ENCODE results near the gene REEP1.

DNA sequence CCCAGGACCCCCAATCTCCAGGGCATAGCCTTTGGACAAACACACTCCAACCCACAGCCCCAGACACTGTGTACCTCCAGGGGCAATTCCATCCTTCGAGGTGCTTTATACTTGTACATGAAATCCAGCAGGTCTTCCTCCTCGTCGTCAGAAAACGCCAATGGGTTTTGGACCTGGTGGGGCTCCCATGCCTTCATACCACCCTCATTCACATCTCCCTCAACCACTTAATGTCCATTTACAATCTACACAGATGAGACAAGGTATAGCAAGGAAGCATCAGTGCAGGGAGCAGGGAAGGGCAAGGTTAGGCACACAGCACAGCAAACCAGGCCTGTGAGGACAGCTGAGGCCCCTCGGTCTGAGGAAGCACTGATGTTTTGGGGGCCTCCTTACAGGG lies 117.5 kb downstream of the REEP1 start:
- TF ChIP-seq TAF1 (IDR thresholded peaks at IDR 0.05; ENCODE audit: borderline replicate concordance, insufficient read depth, low read length) (no peak), POLR2AphosphoS5 (IDR thresholded peaks at IDR 0.05; ENCODE audit: low read depth, low read length) (no peak), FOXP2 (optimal IDR thresholded peaks at IDR 0.05; ENCODE audit: borderline replicate concordance, extremely low read depth, extremely low read length, insufficient read depth) (no peak)
- TF ChIP-seq, protein P1, sequence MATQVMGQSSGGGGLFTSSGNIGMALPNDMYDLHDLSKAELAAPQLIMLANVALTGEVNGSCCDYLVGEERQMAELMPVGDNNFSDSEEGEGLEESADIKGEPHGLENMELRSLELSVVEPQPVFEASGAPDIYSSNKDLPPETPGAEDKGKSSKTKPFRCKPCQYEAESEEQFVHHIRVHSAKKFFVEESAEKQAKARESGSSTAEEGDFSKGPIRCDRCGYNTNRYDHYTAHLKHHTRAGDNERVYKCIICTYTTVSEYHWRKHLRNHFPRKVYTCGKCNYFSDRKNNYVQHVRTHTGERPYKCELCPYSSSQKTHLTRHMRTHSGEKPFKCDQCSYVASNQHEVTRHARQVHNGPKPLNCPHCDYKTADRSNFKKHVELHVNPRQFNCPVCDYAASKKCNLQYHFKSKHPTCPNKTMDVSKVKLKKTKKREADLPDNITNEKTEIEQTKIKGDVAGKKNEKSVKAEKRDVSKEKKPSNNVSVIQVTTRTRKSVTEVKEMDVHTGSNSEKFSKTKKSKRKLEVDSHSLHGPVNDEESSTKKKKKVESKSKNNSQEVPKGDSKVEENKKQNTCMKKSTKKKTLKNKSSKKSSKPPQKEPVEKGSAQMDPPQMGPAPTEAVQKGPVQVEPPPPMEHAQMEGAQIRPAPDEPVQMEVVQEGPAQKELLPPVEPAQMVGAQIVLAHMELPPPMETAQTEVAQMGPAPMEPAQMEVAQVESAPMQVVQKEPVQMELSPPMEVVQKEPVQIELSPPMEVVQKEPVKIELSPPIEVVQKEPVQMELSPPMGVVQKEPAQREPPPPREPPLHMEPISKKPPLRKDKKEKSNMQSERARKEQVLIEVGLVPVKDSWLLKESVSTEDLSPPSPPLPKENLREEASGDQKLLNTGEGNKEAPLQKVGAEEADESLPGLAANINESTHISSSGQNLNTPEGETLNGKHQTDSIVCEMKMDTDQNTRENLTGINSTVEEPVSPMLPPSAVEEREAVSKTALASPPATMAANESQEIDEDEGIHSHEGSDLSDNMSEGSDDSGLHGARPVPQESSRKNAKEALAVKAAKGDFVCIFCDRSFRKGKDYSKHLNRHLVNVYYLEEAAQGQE (IDR thresholded peaks at IDR 0.05; ENCODE audit: insufficient read depth in 1 of 2, low read depth in 2 of 2, low read length in 2 of 2) = no peak

Measured in PFSK-1 (cell line).